MCF 10A (cell line): ENCODE measurements around the gene TTC9B. TPM values are rescaled to one million over a fixed set of nuclear protein-coding genes. Genes with fewer than 3 reads are reported as not detected.

Experiments used
- Bru-seq: library from RNA; stranded (reverse); fragments of 400-500 nt; gene quantifications from one replicate; lab custom pipeline; 2021; lab: Mats Ljungman, UMichigan
- BruChase-seq, 2 experiments: library from RNA; stranded (reverse); fragments of 400-500 nt; gene quantifications; one replicate each; lab custom pipeline; 2021; lab: Mats Ljungman, UMichigan
- BruUV-seq: library from RNA; stranded (reverse); fragments of 400-500 nt; replicated peaks from 2 replicates; lab custom pipeline; 2021; lab: Mats Ljungman, UMichigan
- CTCF ChIA-PET: fragments of 300-600 bp; sonication (Branson Sonifier 250); formaldehyde crosslinking; extraction: SDS; loops from one replicate; lab custom pipeline; 2021; ENCODE audit warnings: antibody characterized with exemption, inconsistent platforms; lab: Yijun Ruan, JAX
- POLR2A ChIA-PET: fragments of 300-600, 350-650 bp; sonication (Branson Sonifier 250); formaldehyde crosslinking; extraction: SDS; loops from one replicate; lab custom pipeline; 2020; ENCODE audit warnings: antibody characterized with exemption, inconsistent platforms; lab: Yijun Ruan, JAX
- DNase-seq: peaks from one replicate; pipeline ENCODE4 v3.0.0-alpha.2; 2018; ENCODE audit not compliant: unreplicated experiment
- H3K27ac Mint-ChIP-seq: one replicate; pipeline ENCODE4 v1.8.0; 2022; ENCODE audit warnings: mild to moderate bottlenecking, low read depth, mixed read lengths; ENCODE audit not compliant: unreplicated experiment
- H3K27me3 Mint-ChIP-seq: one replicate; pipeline ENCODE4 v1.8.0; 2022; ENCODE audit warnings: mixed read lengths; ENCODE audit not compliant: insufficient read depth, unreplicated experiment
- H3K36me3 Mint-ChIP-seq: one replicate; pipeline ENCODE4 v1.8.0; 2022; ENCODE audit warnings: mild to moderate bottlenecking, moderate library complexity, mixed read lengths; ENCODE audit not compliant: insufficient read depth, unreplicated experiment
- H3K4me1 Mint-ChIP-seq: one replicate; pipeline ENCODE4 v1.8.0; 2022; ENCODE audit warnings: mixed read lengths; ENCODE audit not compliant: insufficient read depth, unreplicated experiment
- H3K4me3 Mint-ChIP-seq: one replicate; pipeline ENCODE4 v1.8.0; 2022; ENCODE audit warnings: mild to moderate bottlenecking, moderate library complexity, mixed read lengths; ENCODE audit not compliant: unreplicated experiment
- H3K9me3 Mint-ChIP-seq: one replicate; pipeline ENCODE4 v1.8.0; 2022; ENCODE audit warnings: mixed read lengths; ENCODE audit not compliant: unreplicated experiment
- intact Hi-C: fragments of 100-400 bp; cut with micrococcal nuclease; formaldehyde crosslinking; loops from 2 replicates; pipeline ENCODE4 v1.14.1; 2022
- long read RNA-seq: library from polyadenylated mRNA; stranded (forward); transcript quantifications from one replicate; pipeline ENCODE4 v2.0.0, GENCODE V29; 2022
- total RNA-seq: library from RNA; stranded (reverse); gene quantifications from 2 replicates; pipeline ENCODE4 v1.2.3, GENCODE V29; 2022
- TF ChIP-seq, protein P1 (sequence below): fragments of 200-600 bp; IDR thresholded peaks from one replicate; pipeline ENCODE4 v1.8.0; 2022; ENCODE audit warnings: antibody characterized with exemption, mild to moderate bottlenecking; ENCODE audit not compliant: unreplicated experiment

The TTC9B gene
- not detected in 2 replicates for total RNA-seq
- percentile 17 among the genes with signal in this experiment for Bru-seq, nascent RNA
- percentile 22 among the genes with signal in this experiment for BruChase-seq, experiment 1, labeled RNA remaining after a 6-hour chase
- not detected for BruChase-seq, experiment 2, labeled RNA remaining after a 2-hour chase
- long read RNA-seq = 0 reads

GRCh38 chr19:40217934-40218890 is at the start of gene TTC9B:
TSS of gene TTC9B (minus strand) at chr19:40218384. CDS start at chr19:40218381, 3 bp downstream.
- Mint-ChIP-seq H3K9me3 (peaks cover 8% of the 10 kb centered on the region), H3K4me1 (peaks cover 27% of the 10 kb centered on the region), H3K36me3 (peaks cover 7% of the 10 kb centered on the region), H3K27ac (no peak within 1 kb of the TSS), H3K27me3 (peaks cover 15% of the 10 kb centered on the region), H3K4me3 (peak within 1 kb of the TSS; percentile 68)
- DNase-seq = no peak
- ChIA-PET CTCF (interaction anchor here (0.6 to 4.2 kb wide), 3 partner anchors 28 to 1086 kb away, joined by 3 to 36 read pairs (median 3); no protein-coding TSS in a partner anchor), POLR2A (interaction anchor here (0.6 kb wide), 2 partner anchors 22 to 70 kb away, joined by 3 to 4 read pairs; no protein-coding TSS in a partner anchor)
- no TSS peak for BruUV-seq
- TF ChIP-seq, protein P1, sequence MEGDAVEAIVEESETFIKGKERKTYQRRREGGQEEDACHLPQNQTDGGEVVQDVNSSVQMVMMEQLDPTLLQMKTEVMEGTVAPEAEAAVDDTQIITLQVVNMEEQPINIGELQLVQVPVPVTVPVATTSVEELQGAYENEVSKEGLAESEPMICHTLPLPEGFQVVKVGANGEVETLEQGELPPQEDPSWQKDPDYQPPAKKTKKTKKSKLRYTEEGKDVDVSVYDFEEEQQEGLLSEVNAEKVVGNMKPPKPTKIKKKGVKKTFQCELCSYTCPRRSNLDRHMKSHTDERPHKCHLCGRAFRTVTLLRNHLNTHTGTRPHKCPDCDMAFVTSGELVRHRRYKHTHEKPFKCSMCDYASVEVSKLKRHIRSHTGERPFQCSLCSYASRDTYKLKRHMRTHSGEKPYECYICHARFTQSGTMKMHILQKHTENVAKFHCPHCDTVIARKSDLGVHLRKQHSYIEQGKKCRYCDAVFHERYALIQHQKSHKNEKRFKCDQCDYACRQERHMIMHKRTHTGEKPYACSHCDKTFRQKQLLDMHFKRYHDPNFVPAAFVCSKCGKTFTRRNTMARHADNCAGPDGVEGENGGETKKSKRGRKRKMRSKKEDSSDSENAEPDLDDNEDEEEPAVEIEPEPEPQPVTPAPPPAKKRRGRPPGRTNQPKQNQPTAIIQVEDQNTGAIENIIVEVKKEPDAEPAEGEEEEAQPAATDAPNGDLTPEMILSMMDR = no peak
- intact Hi-C loops = no loop called here

DNA sequence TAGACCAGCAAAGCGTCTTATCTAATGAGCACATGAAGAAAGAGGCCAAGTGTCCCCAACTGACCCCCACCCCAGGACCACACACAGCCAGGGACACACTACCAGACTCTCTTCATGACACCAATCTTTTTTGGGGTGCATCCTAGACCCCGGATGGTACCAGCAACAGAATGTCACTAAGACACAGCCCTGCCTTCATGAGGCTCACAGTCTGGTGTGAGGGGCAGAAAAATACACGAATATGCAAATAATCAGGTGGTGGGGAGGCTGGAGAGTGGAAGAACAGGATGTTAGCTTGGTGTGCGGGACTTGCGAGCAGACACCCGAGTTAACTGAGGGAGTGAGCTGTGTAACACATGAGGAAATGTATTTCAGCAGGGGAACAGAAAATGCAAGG is 49.4 kb upstream of the TTC9B start:
- Mint-ChIP-seq H3K4me1 (no peaks in the 10 kb centered on the region), H3K27ac (peak overlapping the region; percentile 16), H3K27me3 (no peaks in the 10 kb centered on the region), H3K36me3 (peaks cover 23% of the 10 kb centered on the region), H3K4me3 (no peak overlapping the region), H3K9me3 (no peaks in the 10 kb centered on the region)
- TF ChIP-seq, protein P1 = no peak
- BruUV-seq = no TSS peak
- CTCF ChIA-PET = interaction anchor here (0.6 kb wide), 1 partner anchor 10 kb away, joined by 4 read pairs; no protein-coding TSS in a partner anchor
- DNase-seq = no peak
- intact Hi-C loops = no loop called here
- POLR2A ChIA-PET = no interaction called here

DNA sequence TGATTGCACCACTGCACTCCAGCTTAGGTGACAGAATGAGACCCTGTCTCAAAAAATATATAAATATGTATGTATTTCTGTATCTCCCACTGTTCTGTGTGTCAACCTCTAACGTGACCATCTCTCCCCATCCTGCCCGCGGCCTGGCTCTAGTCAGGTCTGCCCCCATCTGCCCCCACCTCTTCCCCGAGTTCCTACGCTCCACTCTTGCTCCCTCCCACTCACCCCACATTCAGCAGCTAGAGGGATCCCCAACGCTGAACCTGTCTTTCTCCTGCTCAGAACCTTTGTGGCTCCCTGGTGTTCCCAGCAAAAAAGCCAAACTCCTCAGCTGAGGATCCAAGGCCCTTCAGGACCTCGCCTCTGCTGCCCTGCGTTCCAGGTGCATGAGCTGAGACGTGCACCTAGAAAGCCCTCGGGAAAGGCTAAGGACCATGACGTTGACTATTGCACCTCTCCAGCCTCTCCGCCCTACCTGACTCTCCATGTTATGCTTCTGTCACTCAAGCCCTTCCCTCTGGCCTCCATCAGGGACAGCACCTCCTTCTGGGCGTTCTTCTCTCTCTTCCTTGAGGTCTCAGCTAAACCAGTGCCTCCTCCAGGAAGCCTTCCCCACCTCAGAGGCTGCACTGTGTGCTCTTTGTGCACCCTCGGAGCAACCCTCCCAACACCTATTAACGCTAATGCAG is 48.9 kb upstream of the TTC9B start:
- H3K27me3 Mint-ChIP-seq = no peaks in the 10 kb centered on the region
- H3K36me3 Mint-ChIP-seq = peaks cover 26% of the 10 kb centered on the region
- ChIA-PET CTCF (interaction anchor here (0.6 kb wide), 1 partner anchor 10 kb away, joined by 4 read pairs; no protein-coding TSS in a partner anchor), POLR2A (interaction anchor here (0.7 kb wide), 1 partner anchor 254 kb away, joined by 3 read pairs; no protein-coding TSS in a partner anchor)
- no peak for DNase-seq
- H3K27ac Mint-ChIP-seq = peak overlapping the region; percentile 16
- TF ChIP-seq, protein P1 = no peak
- no peaks in the 10 kb centered on the region for H3K4me1 Mint-ChIP-seq
- no peak overlapping the region for H3K4me3 Mint-ChIP-seq
- no TSS peak for BruUV-seq
- intact Hi-C loops = no loop called here
- H3K9me3 Mint-ChIP-seq = no peaks in the 10 kb centered on the region
